GM21423 (cell line): Measurements from ENCODE around the gene TMEM72.
A peak's percentile ranks its signal among the peaks of the same experiment; 100 is the strongest.

Experiments used
- ATAC-seq: cut with Tn5 transposase; IDR thresholded peaks from one replicate; pipeline ENCODE4 v1.9.1; 2021; ENCODE audit warnings: mild to moderate bottlenecking, moderate library complexity; ENCODE audit not compliant: unreplicated experiment

The TMEM72 gene

DNA sequence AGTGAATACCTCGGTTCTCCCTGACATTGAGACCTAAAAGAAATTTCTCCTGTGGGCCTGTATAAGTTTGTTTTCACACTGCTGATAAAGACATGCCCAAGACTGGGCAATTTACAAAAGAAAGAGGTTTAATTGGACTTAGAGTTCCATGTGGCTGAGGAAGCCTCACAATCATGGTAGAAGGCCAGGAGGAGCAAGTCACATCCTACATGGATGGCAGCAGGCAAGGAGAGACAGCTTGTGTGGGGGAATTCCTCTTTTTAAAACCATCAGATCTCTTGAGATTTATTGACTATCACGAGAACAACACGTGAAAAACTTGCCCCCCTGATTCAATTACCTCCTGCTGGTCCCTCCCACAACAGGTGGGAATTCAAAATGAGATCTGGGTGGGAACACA lies 6.7 kb downstream of the TMEM72 start:
- no peak for ATAC-seq

DNA sequence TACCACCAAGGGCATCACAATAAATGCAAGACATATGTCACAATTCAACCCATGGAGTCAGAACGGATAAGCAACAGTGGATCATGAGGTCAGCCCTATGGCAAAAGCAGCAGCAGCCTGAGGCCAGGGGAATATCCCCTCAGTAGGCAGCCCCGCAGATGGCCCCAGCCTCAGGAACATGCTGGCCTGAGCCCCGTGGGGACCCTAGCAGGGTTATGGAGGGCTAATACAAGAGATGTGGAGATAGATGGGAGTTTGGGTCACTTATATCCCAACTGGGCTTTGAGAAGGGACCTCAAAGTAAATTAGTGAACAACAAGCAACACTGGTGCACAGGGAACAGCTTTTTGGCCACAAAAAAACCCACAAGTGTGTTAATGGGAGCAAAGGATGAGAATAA lies 9.1 kb downstream of the TMEM72 start:
- no peak for ATAC-seq

DNA sequence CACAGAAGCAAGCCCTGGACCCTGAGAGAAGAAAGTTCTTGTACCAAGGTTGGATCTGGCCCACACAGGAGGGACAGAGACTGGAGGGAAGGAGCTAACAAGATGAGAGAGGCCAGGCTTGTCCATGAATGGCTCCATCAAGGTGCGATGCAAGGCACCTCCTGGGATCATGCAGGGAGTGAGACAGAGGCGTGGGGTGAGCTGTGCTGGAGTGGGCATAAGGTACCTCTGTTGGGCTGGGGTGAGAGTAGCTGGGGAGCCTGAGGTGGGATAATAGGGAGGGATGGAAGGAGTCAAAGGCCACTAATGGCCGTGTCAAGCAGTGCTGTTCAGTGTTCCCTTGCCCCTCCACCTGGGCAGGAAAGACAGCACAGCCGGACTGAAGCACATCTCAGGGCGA lies 9.9 kb downstream of the TMEM72 start:
- ATAC-seq, result no peak

DNA sequence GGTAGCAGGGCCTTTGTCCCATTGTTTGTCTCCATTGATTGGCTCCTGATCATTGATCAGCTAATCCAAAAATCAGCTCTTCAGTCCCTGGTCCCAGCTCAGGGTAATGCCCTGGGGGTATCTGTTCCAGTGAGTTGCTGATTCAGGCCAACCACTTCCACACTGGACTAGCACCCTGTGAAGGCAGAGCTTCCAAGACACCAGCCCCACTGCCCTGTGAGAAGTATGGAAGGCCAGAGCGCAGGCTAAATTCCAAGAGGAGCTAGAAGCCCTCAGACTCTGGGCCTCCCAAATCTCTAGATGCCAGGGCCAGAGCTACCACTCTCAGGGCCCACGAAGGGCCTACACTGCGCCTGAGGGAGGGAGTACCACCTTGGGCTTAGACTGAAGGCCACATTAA lies 10.4 kb downstream of the TMEM72 start:
- ATAC-seq, result no peak

DNA sequence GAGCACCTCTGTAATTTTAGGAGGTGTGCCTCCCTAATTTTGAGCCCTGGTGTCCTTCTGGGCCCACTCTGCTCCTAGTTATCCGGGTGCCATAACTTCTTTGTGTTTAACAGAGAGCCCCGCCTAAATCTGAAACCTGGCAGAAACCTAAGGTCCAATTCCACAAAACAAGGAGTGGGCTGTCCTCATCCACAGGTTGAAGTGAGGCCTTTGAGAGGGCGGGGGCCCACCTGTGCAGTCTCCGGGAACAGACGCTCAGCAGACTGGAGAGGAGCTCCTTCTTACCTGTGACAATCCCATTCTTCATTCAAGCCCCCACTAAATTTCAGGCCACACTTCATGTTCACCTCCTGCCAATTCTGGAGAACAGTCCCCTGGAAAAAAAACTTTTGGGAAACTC lies 10.9 kb downstream of the TMEM72 start:
- no peak for ATAC-seq

DNA sequence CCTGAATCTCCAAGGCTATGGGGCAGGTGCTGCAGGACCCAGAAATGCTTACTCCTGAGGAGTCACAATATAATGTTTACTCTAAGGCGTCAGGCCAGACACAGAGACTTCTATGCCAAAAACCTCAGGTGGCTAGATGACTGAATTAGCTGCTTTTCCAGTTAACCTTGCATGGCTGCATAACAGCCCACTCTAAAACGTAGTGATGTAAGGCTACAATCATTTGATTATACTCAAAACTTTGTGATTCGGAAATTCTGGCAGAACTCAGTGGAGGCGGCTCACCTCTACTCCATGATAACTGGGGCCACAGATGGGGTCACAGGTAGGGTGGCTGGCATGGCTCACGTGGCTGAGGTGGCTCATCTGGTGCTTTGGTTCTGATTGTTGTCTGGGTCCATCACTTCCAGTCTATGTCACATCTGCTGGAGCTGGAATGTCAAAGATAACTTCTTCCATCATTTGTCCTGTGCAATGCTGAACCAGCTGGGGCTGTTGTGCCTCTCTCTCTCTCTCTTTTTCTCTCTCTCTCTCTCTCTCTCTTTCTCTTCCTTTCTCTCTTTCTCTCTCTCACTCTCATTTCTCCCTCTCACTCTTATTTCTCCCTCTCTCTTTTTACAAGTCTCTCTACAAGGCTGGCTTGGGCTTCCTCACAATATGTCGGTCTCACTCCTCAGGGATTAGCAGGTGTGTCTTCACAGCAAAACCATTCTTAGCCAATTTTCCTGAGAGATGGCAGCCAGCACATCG lies 11.8 kb downstream of the TMEM72 start:
- no peak for ATAC-seq

DNA sequence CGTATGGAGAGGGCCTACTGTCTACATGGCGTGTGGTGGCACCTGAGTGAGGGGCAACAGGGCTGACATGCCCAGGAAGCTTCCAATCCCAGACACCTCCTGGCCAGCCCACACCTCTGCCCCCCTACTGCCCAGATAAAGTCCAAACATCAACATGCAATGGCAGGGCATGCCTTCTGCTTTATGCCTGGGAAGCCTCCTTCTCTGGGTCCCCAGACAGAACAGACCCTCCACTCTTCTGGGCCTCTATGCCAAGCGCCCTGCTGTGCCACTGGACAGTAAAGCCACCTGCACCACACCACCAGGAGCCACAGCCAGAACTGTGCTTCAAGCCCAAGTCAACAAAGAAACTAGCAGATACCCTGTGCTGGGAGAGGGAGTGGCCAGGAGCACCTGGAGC lies 12.5 kb downstream of the TMEM72 start:
- no peak for ATAC-seq

DNA sequence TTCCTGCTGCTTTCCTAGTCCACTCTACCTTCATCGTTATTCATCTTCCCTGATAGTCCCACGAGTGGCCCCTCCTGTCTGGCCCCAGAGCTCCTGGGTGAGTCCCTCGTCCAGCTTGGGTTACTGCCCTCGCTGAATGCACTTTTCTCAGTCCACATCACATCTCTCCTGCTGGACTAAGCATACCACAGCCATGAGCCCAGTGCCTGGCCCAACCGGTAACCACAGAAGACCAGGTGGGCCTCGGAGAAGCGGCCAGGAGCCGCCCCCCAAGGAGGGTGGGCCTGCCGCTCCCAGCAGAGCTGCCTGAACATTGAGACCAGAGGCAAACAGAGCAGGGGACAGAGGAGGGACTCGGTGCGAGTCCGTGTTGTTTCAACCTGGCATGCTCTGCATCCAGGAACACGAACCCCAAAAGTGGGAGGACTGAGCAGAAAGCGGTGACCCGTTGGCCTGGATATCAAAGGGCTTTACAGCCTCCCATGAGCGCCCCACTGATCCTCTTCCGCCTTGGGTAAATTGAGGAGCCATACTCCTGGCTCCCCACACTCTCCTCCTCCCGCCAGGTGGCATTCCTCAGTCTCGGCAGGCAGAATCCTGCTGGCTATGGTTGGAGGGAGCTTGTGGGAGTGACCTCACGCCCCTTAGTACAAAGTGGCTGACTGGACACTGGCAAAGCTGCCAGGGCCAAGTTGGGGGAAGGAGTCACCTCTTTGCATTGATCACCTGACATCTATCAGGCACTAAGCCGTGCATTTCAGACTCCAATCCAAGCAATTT lies 13.3 kb downstream of the TMEM72 start:
- no peak for ATAC-seq

DNA sequence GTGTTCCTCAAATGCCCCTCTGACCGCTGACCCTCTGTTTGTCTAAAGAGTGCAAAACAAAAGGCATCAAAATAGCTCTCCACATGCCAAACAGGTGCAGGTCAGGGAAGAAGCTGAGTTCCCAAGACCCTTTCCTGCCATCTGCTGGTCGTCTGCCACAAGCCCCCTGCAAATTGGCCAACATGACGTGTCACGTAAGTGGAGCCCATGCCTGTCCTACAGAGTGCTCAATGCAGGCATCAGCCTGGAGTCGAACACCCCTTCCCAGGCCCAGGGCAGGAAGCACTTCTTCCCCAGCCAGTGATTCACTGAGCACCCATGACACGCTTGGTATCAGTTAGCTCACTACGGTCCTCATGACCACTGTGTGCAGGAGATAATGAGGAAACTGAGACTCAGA lies 14.1 kb downstream of the TMEM72 start:
- no peak for ATAC-seq

DNA sequence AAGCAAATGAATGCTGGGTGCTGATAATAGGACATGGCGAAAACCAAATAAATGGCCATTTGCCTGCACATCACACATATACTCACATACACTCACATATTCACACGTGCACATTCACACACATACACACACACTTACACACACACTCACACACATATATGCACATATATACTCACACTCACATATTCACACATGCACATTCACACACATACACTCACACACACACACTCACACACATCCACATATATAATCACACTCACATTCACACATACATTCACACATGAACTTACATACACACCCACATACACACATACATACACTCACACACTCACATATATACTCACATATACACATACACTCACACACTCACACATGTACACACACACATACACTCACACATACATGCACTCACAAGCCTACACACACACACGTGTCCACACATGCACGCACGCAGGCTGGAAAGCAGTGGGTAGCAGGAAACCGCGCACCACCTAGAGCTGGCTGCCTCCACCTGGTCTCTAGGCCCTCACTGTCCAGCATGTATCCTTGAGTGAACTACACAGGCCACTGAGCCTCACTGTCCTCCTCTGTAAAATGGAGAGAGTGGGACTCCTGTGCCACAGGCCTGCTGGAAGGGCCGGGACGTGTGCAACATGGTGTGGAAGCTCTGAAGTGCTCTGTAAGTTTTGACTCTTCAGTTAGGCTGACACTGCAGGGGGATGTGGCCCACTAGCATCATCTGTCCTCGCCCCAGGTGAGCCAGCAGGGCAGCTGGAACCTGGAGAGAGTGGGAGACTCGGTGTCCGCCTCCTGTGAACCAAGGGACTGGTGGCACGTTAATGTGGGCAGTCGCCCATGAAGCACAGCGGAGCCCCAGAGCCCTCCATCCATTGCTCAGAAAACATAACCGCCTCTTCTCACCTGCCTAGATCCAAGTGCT lies 14.9 kb downstream of the TMEM72 start:
- no peak for ATAC-seq

DNA sequence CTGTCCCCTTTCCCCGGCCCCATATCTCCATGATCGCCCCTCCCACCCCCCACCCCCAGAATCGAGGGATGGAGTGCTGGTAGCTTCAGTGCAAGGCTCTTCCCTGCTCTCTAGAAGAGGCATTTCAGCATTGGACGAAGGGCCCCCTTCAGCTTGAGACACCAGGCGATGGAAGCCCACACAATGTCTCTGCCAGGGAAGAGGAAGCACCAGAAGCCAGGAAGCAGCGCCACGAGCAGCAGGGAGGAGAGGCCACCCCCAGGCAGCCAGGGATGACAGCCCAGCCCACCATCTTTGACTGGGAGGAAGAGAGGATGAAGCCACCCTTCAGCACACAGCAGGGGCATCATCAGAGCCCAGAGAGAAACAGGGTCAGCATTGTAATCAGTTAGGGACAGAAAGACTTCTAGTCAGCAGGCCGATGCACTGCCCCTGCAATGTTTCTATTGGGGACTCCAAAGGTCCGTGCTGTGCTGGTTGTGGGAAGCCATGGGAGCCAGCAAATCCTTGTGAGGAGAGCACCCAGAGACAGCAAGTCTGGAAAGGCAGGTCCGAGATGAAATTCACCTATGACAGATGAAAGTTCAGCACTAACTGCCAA lies 15.7 kb downstream of the TMEM72 start:
- no peak for ATAC-seq

DNA sequence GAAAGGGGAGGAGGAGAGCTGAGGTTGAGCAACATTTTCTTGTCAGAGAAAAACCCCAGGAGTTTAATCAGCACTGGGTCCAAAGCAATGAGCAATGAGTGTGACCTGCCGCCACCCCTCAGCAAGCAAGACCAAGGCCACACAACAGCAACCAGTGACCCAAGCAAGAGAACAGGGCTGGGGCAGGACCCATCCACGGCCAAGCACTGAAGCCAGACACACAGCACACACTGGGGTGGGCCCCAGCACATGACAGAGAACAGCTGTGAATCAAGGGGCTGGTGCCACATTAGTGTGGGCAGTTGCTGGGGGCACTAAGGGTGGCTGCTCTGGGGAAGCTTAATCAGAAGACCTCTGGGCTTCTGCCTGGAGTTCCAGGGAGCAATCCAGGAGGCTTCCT lies 16.2 kb downstream of the TMEM72 start:
- ATAC-seq, result no peak

DNA sequence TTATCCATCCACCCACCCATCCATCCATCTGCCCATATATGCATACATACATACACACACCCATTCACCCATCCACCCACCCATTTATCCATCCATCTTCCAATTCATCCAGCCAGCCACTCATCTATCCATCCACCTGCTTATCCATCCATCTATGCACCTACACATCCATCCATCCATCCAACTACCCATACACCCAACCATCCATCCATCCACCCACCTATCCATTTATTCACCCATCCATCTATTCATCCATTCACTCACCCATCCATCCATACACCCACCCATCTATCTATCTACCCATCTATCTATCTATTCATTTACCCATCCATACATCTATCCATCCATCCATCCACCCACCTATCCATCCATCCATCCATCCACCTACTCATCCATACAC lies 17.3 kb downstream of the TMEM72 start:
- no peak for ATAC-seq

DNA sequence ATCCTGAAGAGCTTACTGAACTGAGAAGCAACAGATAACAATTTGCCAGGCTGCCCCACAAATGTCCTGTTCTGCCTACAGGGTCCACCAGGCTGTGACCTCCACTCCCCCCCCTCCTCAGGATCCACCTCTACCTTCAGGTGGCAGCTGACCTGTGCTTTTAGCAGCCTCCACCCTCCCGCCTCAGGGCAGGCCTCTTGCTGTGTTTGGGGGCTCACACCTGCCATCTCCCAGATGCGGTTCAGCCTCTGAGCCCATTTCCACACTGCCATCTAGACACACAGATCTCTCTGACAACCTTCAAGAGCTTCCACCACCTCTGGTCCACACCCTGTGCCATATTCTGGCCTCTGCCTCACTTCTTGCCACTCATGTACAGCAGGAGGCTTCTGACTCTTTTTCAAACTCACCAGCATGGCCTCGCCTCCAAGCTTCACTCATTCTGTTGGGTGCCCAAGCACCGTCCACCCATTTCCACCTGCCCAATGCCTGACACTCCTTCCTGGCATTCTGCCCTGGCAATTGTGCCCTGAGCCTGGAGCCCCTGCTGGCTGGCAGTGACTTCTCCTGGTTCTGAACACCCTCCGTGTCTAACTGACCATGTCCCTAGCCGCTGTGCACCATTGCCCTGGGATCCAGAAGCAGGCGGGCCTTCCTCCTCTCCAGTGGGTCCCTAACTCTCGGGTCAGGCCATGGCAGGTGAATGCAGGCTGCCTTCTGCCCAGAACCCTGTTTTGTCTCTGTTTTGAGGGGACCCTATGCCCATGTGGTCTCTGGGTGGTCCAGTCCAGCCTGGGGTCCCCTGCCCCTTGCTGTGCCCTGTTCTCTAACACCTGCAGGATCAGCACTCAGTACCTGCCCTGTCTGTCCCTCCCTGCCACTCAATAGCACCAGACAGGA lies 18.5 kb downstream of the TMEM72 start:
- no peak for ATAC-seq

DNA sequence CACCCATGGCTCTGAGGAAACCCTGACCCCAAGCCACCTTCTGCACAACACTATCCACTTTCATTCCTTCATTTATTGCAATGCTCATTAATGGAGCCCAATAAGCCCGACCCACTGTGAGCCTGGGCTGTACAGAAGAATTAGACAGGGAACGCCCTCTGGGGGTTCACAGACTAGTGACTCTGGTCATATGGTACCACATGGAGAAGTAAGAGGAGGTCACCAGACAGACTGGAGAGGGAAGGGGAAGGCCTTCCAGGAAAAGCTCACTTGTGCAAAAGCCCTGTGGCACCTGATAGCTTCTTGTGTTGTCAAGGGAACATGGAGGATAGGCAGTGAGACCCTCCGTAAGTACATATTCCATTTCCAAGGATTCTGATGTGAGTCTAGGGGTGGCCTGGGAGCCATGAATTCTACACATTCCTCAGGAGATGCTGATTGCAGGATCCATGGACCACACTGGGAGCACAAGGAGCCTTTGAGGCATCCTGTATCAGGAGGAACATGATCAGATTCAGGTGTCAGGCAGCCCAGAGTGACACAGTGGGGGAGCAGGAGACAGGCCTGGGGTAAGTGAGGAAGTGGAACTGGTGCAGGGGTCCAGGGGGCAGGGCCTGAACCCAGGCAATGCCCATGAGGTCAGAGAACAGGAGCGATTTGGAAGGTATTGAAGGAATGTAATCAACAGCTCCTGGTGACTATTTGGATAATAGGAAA lies 19.9 kb downstream of the TMEM72 start:
- ATAC-seq, result no peak

DNA sequence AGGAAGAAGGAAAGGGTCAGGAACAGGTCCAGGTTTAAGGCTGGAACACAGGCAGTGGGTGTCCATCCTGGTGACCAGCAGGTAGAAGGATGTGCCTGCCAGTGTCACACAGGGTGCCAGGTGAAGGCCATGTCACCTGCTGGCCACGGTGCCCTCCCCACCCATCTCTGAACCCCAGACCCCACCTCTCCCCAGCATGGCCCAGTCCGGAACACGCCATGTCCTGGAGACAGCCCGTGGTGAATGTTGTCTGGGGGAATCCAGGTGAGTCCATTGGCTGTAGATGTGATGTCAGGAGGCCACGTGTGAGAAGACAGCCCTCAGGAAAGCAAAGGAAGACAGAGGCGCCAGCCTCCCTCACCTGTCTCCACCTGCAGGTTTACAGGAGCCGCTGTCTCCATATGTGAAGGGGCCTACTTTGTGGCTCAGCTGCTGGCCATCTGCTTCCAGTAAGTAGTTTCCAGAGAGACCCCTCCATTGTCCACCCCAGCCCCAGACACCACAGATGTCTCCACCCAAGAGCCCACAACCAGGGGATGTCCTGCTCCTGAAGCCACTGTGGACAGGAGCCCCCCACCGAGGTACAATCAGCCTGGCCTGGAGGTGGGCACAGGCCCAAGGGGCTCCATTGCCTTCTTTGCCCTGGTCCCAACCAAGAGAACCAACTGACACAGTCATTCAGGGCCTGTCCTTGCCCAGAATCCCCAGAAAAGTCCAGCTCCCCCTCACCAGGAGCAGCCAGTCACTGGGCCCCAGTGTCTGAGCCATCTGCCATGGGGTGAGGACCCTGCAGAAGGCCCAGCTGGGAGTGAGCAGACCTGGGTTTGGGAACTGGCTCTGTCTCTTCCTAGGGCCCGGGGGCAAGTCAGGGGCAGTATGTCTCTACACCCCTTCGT lies 20.7 kb downstream of the TMEM72 start:
- no peak for ATAC-seq

DNA sequence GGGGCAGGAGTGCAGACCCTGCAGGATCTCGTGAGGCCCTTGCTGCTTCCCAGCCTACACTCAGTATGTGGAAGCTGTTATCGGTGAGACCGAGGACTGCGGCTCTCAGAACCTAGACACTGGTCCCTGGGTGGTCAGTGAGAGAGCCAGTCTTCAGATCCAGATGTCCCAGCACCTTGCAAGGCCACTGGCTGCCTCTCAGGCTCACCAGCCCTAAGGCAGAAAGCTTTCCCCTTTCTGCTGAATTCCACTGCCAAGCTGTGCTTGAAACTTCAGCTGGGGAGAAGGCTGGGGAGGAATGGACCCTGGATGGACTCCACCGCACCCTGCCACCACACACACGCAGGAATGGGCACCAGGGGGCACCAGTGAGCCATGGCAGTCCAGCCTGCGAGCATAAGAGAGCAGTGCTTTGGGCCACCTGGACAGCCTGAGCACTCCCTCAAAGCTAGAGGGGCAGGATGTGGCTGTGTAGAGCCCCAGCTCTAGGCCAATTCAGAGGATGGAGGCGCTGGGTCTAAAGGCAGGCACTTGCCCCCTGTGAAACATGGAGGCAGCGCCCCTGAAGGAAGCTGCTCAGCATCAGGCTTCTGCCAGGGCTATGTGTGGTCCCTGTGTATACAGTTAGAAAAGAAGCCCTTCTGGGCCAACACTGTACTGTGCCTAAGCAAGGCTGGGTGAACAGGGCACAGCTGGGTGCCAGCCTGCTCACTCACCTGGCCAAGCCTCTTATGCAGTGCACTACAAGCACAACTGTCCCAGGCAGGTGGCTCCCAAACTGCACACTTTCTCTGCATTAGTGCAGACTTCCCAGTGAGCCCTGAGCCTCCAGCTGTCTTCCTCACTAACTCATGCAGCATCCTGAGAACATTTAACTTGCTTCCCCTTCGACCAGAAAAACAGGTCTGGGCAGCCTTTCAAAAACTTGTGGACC lies 21.6 kb downstream of the TMEM72 start:
- peak; percentile 97 for ATAC-seq
